Measurements from ENCODE around the gene ALOX12B.

DNA sequence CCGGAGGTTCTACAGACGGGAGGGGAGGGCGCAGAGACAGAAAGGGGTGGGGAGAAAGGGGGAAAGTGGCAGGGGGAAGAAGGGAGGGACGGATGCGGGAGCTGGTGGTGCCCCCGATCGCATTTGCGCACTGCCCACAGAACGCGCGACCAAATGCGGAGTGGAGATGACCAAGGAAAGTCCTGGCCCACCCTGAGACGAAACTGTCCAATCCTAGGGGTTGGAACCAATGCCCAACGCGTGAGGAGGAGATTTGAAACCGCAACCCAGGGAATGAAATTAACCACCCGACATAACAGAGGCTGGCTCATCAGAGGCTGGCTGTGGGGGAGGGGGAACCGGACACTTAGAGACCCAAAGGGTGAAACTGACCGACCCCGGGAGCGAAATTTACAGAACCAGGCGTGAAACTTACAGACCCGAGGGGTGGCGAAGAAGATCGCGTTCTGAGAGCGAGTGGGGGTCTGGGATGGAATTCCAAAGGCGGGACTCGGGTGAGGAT, 35.0 kb upstream of the ALOX12B start:
- TF ChIP-seq, protein P1, sequence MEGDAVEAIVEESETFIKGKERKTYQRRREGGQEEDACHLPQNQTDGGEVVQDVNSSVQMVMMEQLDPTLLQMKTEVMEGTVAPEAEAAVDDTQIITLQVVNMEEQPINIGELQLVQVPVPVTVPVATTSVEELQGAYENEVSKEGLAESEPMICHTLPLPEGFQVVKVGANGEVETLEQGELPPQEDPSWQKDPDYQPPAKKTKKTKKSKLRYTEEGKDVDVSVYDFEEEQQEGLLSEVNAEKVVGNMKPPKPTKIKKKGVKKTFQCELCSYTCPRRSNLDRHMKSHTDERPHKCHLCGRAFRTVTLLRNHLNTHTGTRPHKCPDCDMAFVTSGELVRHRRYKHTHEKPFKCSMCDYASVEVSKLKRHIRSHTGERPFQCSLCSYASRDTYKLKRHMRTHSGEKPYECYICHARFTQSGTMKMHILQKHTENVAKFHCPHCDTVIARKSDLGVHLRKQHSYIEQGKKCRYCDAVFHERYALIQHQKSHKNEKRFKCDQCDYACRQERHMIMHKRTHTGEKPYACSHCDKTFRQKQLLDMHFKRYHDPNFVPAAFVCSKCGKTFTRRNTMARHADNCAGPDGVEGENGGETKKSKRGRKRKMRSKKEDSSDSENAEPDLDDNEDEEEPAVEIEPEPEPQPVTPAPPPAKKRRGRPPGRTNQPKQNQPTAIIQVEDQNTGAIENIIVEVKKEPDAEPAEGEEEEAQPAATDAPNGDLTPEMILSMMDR (IDR thresholded peaks at IDR 0.05), result no peak
- TF ChIP-seq POLR2A (IDR thresholded peaks at IDR 0.05), result no peak

All from esophagus squamous epithelium (tissue), 4 donors.